Common myeloid progenitor, CD34-positive (primary cell): ENCODE data around the gene PRSS36.
A peak's percentile ranks its signal among the peaks of the same experiment; 100 is the strongest.
"Not testable (repeated sequence)": the region's sequence is repeated elsewhere in the genome, so short reads cannot be mapped to it uniquely, and the experiment has no call there.

Experiments
- CTCF ChIA-PET: fragments of 350-600 bp; sonication (Branson Sonifier 250); formaldehyde crosslinking; loops from one replicate; lab custom pipeline; 2021; ENCODE audit warnings: antibody characterized with exemption; lab: Charles Lee
- POLR2A ChIA-PET: fragments of 350-600 bp; sonication (Branson Sonifier 250); formaldehyde crosslinking; loops from one replicate; lab custom pipeline; 2021; ENCODE audit warnings: antibody characterized with exemption; lab: Charles Lee
- DNase-seq, 3 donors: peaks; one replicate each; pipeline versions ENCODE4 v3.0.0 to v3.0.0-alpha.2; 2013
- H3K27ac ChIP-seq, 2 experiments: 1 replicate in 1 of 2; 2 replicates in 1 of 2; pipeline ENCODE4 v1.7.0; 2013; ENCODE audit warnings: inconsistent platforms in 2 of 2, low read length in 2 of 2, mild to moderate bottlenecking in 2 of 2, low read depth in 1 of 2, moderate library complexity in 1 of 2; ENCODE audit not compliant: severe bottlenecking in 2 of 2, insufficient read depth in 1 of 2, poor library complexity in 1 of 2
- H3K27me3 ChIP-seq, 5 experiments: replicated peaks in 2 of 5; 1 replicate in 3 of 5; 2 replicates in 2 of 5; pipeline versions ENCODE4 v1.6.1 to v1.7.0; 2013; ENCODE audit warnings: low read length in 4 of 5, mild to moderate bottlenecking in 2 of 5, moderate library complexity in 2 of 5, inconsistent platforms in 1 of 5; ENCODE audit not compliant: insufficient read depth in 5 of 5, control insufficient read depth in 4 of 5
- H3K36me3 ChIP-seq, 4 experiments: 1 replicate in 2 of 4; 2 replicates in 2 of 4; pipeline versions ENCODE4 v1.6.1 to v1.7.0; 2013; ENCODE audit warnings: low read length in 3 of 4, control low read depth in 1 of 4, mild to moderate bottlenecking in 1 of 4; ENCODE audit not compliant: control insufficient read depth in 4 of 4, insufficient read depth in 4 of 4
- H3K4me1 ChIP-seq, 4 experiments: 1 replicate in 3 of 4; 2 replicates in 1 of 4; pipeline versions ENCODE4 v1.6.1 to v1.7.1; 2013; ENCODE audit warnings: low read length in 3 of 4, mild to moderate bottlenecking in 3 of 4, control low read depth in 1 of 4, inconsistent platforms in 1 of 4, moderate library complexity in 1 of 4; ENCODE audit not compliant: control insufficient read depth in 4 of 4, insufficient read depth in 4 of 4; ENCODE audit errors: control extremely low read depth in 1 of 4
- H3K4me3 ChIP-seq, 7 experiments: 1 replicate in 4 of 7; 2 replicates in 3 of 7; pipeline versions ENCODE4 v1.5.1 to v1.7.0; 2013; ENCODE audit warnings: mild to moderate bottlenecking in 7 of 7, low read length in 6 of 7, moderate library complexity in 6 of 7, inconsistent platforms in 2 of 7, low read depth in 2 of 7, control low read depth in 1 of 7; ENCODE audit not compliant: insufficient read depth in 4 of 7, control insufficient read depth in 1 of 7; ENCODE audit errors: extremely low read depth in 1 of 7
- H3K9me3 ChIP-seq, 5 experiments: 1 replicate in 4 of 5; 2 replicates in 1 of 5; pipeline versions ENCODE4 v1.6.1 to v1.7.1; 2013; ENCODE audit warnings: low read length in 4 of 5, mild to moderate bottlenecking in 2 of 5, inconsistent platforms in 1 of 5, low read depth in 1 of 5, moderate library complexity in 1 of 5; ENCODE audit not compliant: control insufficient read depth in 4 of 5, insufficient read depth in 2 of 5; ENCODE audit errors: control extremely low read depth in 1 of 5
- WGBS: methylation state at CpG from one replicate; pipeline ENCODE4 v1.1.5; 2013; ENCODE audit not compliant: insufficient coverage; 5-methylcytosine and 5-hydroxymethylcytosine counted together

The PRSS36 gene

GRCh38 chr16:31143011-31143693 lies 6.7 kb downstream of the PRSS36 start:
- peaks cover 0 to 19% (median 17%) of the 10 kb centered on the region in 4 experiments for H3K4me1 ChIP-seq
- no peaks in the 10 kb centered on the region for H3K36me3 ChIP-seq
- ChIA-PET CTCF (interaction anchor here (0.8 to 8.5 kb wide), 21 partner anchors 9 to 119 kb away, joined by 3 to 123 read pairs (median 6); partner anchors contain the start of genes ITGAM, KAT8, VKORC1 and ZNF646), POLR2A (interaction anchor here (0.8 to 2.6 kb wide), 5 partner anchors 14 to 69 kb away, joined by 3 to 22 read pairs (median 8); partner anchors contain the start of genes KAT8, ZNF646 and ZNF668)
- peak overlapping the region in 3 of 7 experiments; percentile 63 to 75 (median 66) for H3K4me3 ChIP-seq
- no peaks in the 10 kb centered on the region for H3K9me3 ChIP-seq
- DNase-seq, result no peak
- H3K27ac ChIP-seq, result no peak overlapping the region
- WGBS, result 67% methylated on average over 10 of the region's 22 CpGs
- no peaks in the 10 kb centered on the region for H3K27me3 ChIP-seq

GRCh38 chr16:31142109-31143010 lies 7.5 kb downstream of the PRSS36 start:
- CTCF ChIA-PET, result interaction anchor here (0.6 to 8.5 kb wide), 29 partner anchors 9 to 568 kb away, joined by 3 to 123 read pairs (median 5); partner anchors contain the start of genes HSD3B7, ITGAM, KAT8 and VKORC1
- 8% methylated on average over 73 of the region's 89 CpGs for WGBS

DNA sequence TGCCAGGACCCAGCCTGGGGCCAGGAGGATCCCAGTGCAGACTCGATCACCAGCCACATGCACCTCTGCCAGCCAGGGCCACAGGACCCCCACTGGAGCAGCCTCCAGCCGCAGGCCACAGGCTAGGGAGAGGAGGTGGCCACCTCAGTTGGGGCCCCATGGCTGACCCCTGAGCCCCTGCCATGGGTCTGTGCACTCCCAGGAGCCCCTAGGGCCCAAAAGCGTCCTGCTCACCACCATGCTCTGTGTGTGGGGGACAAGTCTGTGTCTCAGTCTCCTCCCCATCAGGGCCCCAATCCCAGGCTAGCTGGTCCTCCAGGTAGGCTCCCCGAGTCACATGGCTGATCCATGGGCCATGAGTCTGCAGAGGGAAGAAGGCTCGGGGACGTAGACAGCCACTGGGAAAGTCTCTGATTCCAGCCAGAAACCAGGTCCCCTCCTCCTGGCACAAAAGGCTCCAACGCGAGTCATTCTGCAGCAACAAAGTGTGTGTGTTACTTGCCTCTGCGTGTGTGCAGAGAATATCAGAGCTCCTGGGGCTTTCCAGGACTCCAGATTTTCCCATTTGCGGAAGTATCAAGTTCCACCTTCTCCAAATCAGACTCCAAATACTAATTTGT lies 8.3 kb downstream of the PRSS36 start:
- no peaks in the 10 kb centered on the region for H3K27me3 ChIP-seq
- WGBS, result 44% methylated on average over 9 of the region's 10 CpGs
- ChIA-PET CTCF (interaction anchor here (0.6 to 8.5 kb wide), 28 partner anchors 10 to 569 kb away, joined by 3 to 123 read pairs (median 5); partner anchors contain the start of genes HSD3B7, ITGAM, KAT8 and VKORC1), POLR2A (interaction anchor here (0.9 to 2.6 kb wide), 7 partner anchors 12 to 68 kb away, joined by 3 to 22 read pairs (median 5); partner anchors contain the start of genes BCKDK, FUS, KAT8 and ZNF646)
- no peak for DNase-seq
- peak overlapping the region in 1 of 2 experiments; percentile 77 for H3K27ac ChIP-seq
- no peaks in the 10 kb centered on the region for H3K36me3 ChIP-seq
- peaks cover 0 to 17% (median 17%) of the 10 kb centered on the region in 4 experiments for H3K4me1 ChIP-seq
- H3K4me3 ChIP-seq, result peak overlapping the region in 5 of 7 experiments; percentile 29 to 72 (median 53)
- no peaks in the 10 kb centered on the region for H3K9me3 ChIP-seq

More at GRCh38 chr16:31142109-31143010, 7.5 kb downstream of the PRSS36 start:
- no peaks in the 10 kb centered on the region for H3K36me3 ChIP-seq
- peak; percentile 98 to 99 (median 99) for DNase-seq
- POLR2A ChIA-PET, result interaction anchor here (0.6 to 2.6 kb wide), 9 partner anchors 13 to 139 kb away, joined by 3 to 22 read pairs (median 5); partner anchors contain the start of genes BCKDK, FUS, KAT8 and ZNF646
- H3K27ac ChIP-seq, result peak overlapping the region in 1 of 2 experiments; percentile 77
- peaks cover 0 to 17% (median 17%) of the 10 kb centered on the region in 4 experiments for H3K4me1 ChIP-seq
- H3K27me3 ChIP-seq, result no peaks in the 10 kb centered on the region
- peak overlapping the region; percentile 40 to 75 (median 52) for H3K4me3 ChIP-seq
- H3K9me3 ChIP-seq, result no peaks in the 10 kb centered on the region

DNA sequence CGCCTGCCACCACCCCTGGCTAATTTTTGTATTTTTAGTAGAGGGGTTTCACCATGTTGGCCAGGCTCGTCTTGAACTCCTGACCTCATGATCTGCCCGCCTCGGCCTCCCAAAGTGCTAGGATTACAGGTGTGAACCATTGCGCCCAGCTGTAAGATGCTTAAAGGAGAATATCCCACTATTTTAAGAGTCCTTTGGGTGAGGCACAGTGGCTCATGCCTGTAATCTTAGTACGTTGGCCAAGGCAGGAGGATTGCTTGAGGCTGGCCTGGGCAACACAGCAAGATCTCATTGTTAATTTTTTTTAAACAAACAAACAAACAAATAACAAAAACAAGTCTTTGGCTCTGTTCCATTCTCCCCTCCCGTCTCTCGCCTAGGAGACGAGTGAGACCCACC lies 8.8 kb downstream of the PRSS36 start:
- Histone ChIP-seq H3K4me3 (peak overlapping the region in 1 of 7 experiments; percentile 52), H3K4me1 (peaks cover 0 to 17% (median 17%) of the 10 kb centered on the region in 4 experiments), H3K27ac (peak overlapping the region in 1 of 2 experiments; percentile 77)
- H3K36me3 ChIP-seq, H3K9me3 ChIP-seq, H3K27me3 ChIP-seq, POLR2A ChIA-PET, DNase-seq: not testable (repeated sequence)
- CTCF ChIA-PET, result interaction anchor here (1.4 to 8.5 kb wide), 6 partner anchors 12 to 156 kb away, joined by 4 to 123 read pairs (median 10); partner anchors contain the start of genes HSD3B7 and KAT8
- 98% methylated on average over 9 of the region's 9 CpGs for WGBS

DNA sequence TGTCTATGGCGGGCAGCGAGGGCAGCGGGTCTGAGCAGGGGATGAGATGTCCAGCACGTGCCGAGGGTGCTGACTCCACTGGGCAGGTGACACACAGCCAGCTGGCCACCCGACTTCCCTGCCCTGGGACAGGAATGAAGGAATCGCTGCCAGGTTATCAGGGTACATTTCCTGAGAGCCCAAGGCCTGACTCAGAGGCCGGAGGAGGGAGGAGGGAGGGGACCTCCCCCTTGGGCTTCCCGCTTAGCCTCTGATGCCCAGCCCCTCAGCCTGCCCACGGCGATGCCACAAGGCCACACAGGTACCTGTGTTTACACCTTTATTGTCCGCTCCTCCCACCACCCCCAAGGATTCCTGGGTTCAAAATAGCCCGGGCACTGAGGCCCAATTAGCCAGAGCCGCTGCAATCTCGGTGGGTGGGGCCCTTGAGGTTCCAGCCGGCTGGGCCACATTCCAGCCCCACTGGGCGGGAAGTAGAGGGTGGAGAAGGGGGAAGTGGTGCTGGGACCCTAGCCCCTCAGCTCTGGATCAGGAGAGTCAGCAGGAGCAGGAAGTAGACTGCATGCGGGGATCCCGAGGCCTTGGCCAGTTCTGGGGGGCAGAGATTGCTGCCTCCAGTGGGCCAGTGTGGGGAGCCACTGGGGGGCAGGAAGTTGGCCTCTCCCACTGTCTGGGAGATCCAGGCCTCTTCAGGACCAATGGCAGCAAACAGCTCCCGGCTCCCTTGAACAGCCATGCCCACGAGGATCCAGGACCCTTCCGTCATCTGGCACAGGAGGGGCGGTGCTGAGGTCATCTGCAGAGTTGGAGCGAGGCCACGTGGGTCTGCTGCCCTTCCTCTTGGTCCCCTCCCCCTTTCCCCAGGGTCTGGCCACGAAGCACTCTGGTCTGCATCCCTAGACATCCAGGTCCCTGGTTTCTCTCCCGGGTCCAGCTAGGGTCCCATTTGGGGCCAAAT lies 11.0 kb downstream of the PRSS36 start:
- 95% methylated on average over 23 of the region's 27 CpGs for WGBS
- ChIA-PET POLR2A (no interaction called here), CTCF (interaction anchor here (0.5 to 8.5 kb wide), 3 partner anchors 10 to 39 kb away, joined by 3 to 123 read pairs (median 3); no protein-coding TSS in a partner anchor)
- Histone ChIP-seq H3K36me3 (no peaks in the 10 kb centered on the region), H3K27me3 (no peaks in the 10 kb centered on the region), H3K4me3 (no peak overlapping the region), H3K27ac (no peak overlapping the region), H3K9me3 (no peaks in the 10 kb centered on the region), H3K4me1 (peaks cover 0 to 17% (median 17%) of the 10 kb centered on the region in 4 experiments)
- DNase-seq, result no peak
